SK-N-MC (cell line): ENCODE data around the gene LIFR.
A peak's percentile ranks its signal among the peaks of the same experiment; 100 is the strongest.

Source experiments
- EZH2 ChIP-seq: fragments of 200-600 bp; sonication (generic); IDR thresholded peaks from one replicate; pipeline ENCODE4 v1.6.1; 2017; ENCODE audit warnings: antibody characterized with exemption
- FOXP2 ChIP-seq: optimal IDR thresholded peaks from 2 replicates; pipeline ENCODE3; 2011; ENCODE audit warnings: mild to moderate bottlenecking, moderate library complexity; ENCODE audit not compliant: insufficient read depth; ENCODE audit errors: extremely low read length, control extremely low read depth
- POLR2AphosphoS5 ChIP-seq: IDR thresholded peaks from 2 replicates; pipeline ENCODE4 v1.6.1; 2012; ENCODE audit warnings: mild to moderate bottlenecking, low read depth, low read length, borderline replicate concordance

DNA sequence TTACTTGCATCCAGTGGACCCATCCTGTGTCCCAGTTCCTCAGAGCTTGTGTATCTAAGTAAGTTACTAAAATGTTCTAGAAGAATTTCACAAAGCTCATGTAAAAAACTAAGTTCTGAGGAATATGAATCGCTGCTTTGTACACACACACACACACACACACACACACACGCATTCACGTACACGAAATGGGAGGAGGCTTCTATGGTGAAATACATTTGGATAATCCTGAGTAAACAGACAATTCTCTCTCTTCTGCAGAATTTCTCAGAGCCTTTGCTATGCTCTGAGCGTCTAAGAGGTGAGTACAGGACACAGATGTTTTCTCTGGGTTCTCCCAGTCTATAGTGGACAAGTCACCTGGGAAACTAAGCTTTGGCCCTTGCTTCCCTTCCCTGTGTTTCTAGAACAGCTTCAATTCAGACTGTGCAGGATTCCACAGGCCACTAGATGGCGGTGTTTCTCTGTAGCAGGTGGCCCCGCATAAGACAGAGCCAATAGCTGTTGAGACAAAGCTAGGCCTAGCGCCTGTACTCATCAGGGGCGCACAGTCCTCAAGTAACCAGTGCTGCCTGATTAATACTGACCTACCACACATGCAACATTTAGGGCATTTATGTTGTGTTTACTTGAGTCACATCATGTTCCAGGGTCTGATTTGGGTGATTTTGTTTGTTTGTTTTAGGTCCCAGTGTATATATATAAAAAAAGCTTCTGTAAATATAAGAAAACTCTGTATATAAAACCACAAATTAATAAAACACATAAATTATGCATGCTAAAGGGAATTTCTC, 114.8 kb downstream of the LIFR start:
- TF ChIP-seq EZH2 (no peak), POLR2AphosphoS5 (no peak), FOXP2 (peak; percentile 44)
